ENCODE data around the gene PKP1. TPM values are rescaled to one million over a fixed set of nuclear protein-coding genes. Genes with fewer than 3 reads are reported as not detected.

PKP1 gene
- polyA plus RNA-seq, 1 experiment, result 0.05 TPM

- TF ChIP-seq CTCF (IDR thresholded peaks at IDR 0.05; ENCODE audit: insufficient read depth, low read depth, low read length), result no peak
- Histone ChIP-seq H3K4me3 (ENCODE audit: low read depth, low read length) (no peak overlapping the region), H3K27me3 (ENCODE audit: control insufficient read depth, insufficient read depth, low read length) (peaks cover 11% of the 10 kb centered on the region), H3K36me3 (ENCODE audit: control insufficient read depth, insufficient read depth, low read length) (no peaks in the 10 kb centered on the region)
- DNase-seq (ENCODE audit: low read depth), result no peak
- ChIA-PET CTCF (interaction anchor here (1.0 to 12.4 kb wide), 5 partner anchors 12 to 387 kb away, joined by 3 to 144 read pairs (median 60); no protein-coding TSS in a partner anchor), POLR2A (no interaction called here)
Observed at GRCh38 chr1:201359031-201359872, 75.9 kb downstream of the PKP1 start.

GRCh38 chr1:201359873-201360210 lies 76.5 kb downstream of the PKP1 start:
- ChIA-PET CTCF (interaction anchor here (1.7 to 12.4 kb wide), 4 partner anchors 13 to 107 kb away, joined by 4 to 144 read pairs (median 98); no protein-coding TSS in a partner anchor), POLR2A (no interaction called here)
- no peak for DNase-seq (ENCODE audit: low read depth)
- TF ChIP-seq CTCF (IDR thresholded peaks at IDR 0.05; ENCODE audit: insufficient read depth, low read depth, low read length), result no peak
- H3K36me3 ChIP-seq (ENCODE audit: control insufficient read depth, insufficient read depth, low read length), result no peaks in the 10 kb centered on the region
- H3K27me3 ChIP-seq (ENCODE audit: control insufficient read depth, insufficient read depth, low read length), result peaks cover 8% of the 10 kb centered on the region
- no peak overlapping the region for H3K4me3 ChIP-seq (ENCODE audit: low read depth, low read length)

GRCh38 chr1:201360486-201360885 lies 77.2 kb downstream of the PKP1 start:
- DNase-seq (ENCODE audit: low read depth), result no peak
- TF ChIP-seq CTCF (IDR thresholded peaks at IDR 0.05; ENCODE audit: insufficient read depth, low read depth, low read length), result no peak
- ChIA-PET POLR2A (no interaction called here), CTCF (interaction anchor here (0.8 to 12.4 kb wide), 13 partner anchors 11 to 118 kb away, joined by 3 to 144 read pairs (median 10); no protein-coding TSS in a partner anchor)
- Histone ChIP-seq H3K4me3 (ENCODE audit: low read depth, low read length) (no peak overlapping the region), H3K27me3 (ENCODE audit: control insufficient read depth, insufficient read depth, low read length) (peaks cover 7% of the 10 kb centered on the region), H3K36me3 (ENCODE audit: control insufficient read depth, insufficient read depth, low read length) (no peaks in the 10 kb centered on the region)

GRCh38 chr1:201360901-201361651 lies 77.8 kb downstream of the PKP1 start:
- no peak overlapping the region for H3K4me3 ChIP-seq (ENCODE audit: low read depth, low read length)
- CTCF ChIA-PET, result interaction anchor here (0.6 to 12.4 kb wide), 27 partner anchors 8 to 417 kb away, joined by 3 to 144 read pairs (median 4); no protein-coding TSS in a partner anchor

More at GRCh38 chr1:201360901-201361651, 77.8 kb downstream of the PKP1 start:
- POLR2A ChIA-PET, result no interaction called here
- TF ChIP-seq CTCF (IDR thresholded peaks at IDR 0.05; ENCODE audit: insufficient read depth, low read depth, low read length), result no peak
- no peaks in the 10 kb centered on the region for H3K36me3 ChIP-seq (ENCODE audit: control insufficient read depth, insufficient read depth, low read length)
- DNase-seq (ENCODE audit: low read depth), result no peak
- peaks cover 7% of the 10 kb centered on the region for H3K27me3 ChIP-seq (ENCODE audit: control insufficient read depth, insufficient read depth, low read length)

All from BJ (cell line).